KOPT-K1 (cell line): ENCODE measurements around the gene RIMKLB.

ENCODE experiments used
- H3K27ac ChIP-seq: fragments of 200-600 bp; sonication (generic); 2 replicates; pipeline ENCODE4 v1.5.1; 2016; ENCODE audit warnings: antibody characterized with exemption, mild to moderate bottlenecking, low read depth, low read length; ENCODE audit not compliant: poor library complexity, severe bottlenecking
- H3K36me3 ChIP-seq: fragments of 200-600 bp; sonication (generic); 2 replicates; pipeline ENCODE4 v1.5.1; 2017; ENCODE audit warnings: antibody characterized with exemption, mild to moderate bottlenecking, low read length, moderate library complexity; ENCODE audit not compliant: insufficient read depth
- H3K9me3 ChIP-seq: fragments of 200-600 bp; sonication (generic); 2 replicates; pipeline ENCODE4 v1.5.1; 2017; ENCODE audit warnings: antibody characterized with exemption, low read length, mild to moderate bottlenecking; ENCODE audit not compliant: insufficient read depth, poor library complexity, severe bottlenecking

RIMKLB gene

DNA sequence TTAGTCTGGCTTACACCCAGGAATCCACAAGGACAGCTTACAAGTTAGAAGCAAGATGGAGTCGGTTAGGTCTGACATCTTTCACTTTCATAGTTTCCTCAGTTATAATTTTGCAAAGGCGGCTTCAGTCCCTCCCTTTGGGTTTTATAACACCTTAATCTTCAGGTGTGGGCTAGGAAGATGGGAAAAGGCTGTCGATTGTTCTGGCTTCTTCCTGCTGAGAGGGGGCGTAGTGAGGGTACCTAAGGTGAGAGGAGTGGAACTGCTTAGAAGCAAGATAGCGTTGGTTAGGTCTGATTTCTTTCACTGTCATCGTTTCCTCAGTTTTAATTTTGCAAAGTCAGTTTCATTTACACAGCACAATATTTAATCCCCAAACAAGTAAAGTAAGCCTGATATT is 134.7 kb downstream of the RIMKLB start:
- H3K27ac ChIP-seq = no peak overlapping the region

More for the DNA sequence above, 134.7 kb downstream of the RIMKLB start:
- Histone ChIP-seq H3K36me3 (no peaks in the 10 kb centered on the region), H3K9me3 (no peaks in the 10 kb centered on the region)
